Astrocyte (in vitro differentiated cells and primary cell): ENCODE measurements around the gene PBX3. TPM values are rescaled to one million over a fixed set of nuclear protein-coding genes. Genes with fewer than 3 reads are reported as not detected.

ENCODE experiments used
- DNase-seq: peaks from one replicate; pipeline ENCODE4 v3.0.0-alpha.2; 2010; ENCODE audit warnings: low read depth
- FAIRE-seq: peaks from 2 replicates; lab custom pipeline; 2011; peaks lifted over from hg19 to GRCh38; lab: Jason Lieb, UNC
- H2AFZ ChIP-seq: 2 replicates; pipeline ENCODE4 v1.6.0; 2012; ENCODE audit warnings: low read depth, low read length, inconsistent platforms
- H3K27ac ChIP-seq: 2 replicates; pipeline ENCODE4 v1.5.1; 2011; ENCODE audit warnings: low read depth, low read length, inconsistent platforms
- H3K27me3 ChIP-seq: 2 replicates; pipeline ENCODE4 v1.6.0; 2011; ENCODE audit warnings: low read length, inconsistent platforms; ENCODE audit not compliant: insufficient read depth
- H3K36me3 ChIP-seq: 2 replicates; pipeline ENCODE4 v1.5.1; 2011; ENCODE audit warnings: low read length, inconsistent platforms; ENCODE audit not compliant: insufficient read depth
- H3K4me1 ChIP-seq: 2 replicates; pipeline ENCODE4 v1.5.1; 2011; ENCODE audit warnings: low read length, inconsistent platforms; ENCODE audit not compliant: insufficient read depth
- H3K4me2 ChIP-seq: 2 replicates; pipeline ENCODE4 v1.6.0; 2012; ENCODE audit warnings: low read length, inconsistent platforms
- H3K4me3 ChIP-seq: 2 replicates; pipeline ENCODE4 v1.5.1; 2011; ENCODE audit warnings: low read depth, mild to moderate bottlenecking, low read length, inconsistent platforms; ENCODE audit not compliant: insufficient read depth
- H3K79me2 ChIP-seq: 2 replicates; pipeline ENCODE4 v1.6.0; 2012; ENCODE audit warnings: mild to moderate bottlenecking, low read length, inconsistent platforms; ENCODE audit not compliant: insufficient read depth
- H3K9ac ChIP-seq: 2 replicates; pipeline ENCODE4 v1.6.0; 2012; ENCODE audit warnings: mild to moderate bottlenecking, low read length, inconsistent platforms
- H3K9me3 ChIP-seq: 2 replicates; pipeline ENCODE4 v1.5.1; 2012; ENCODE audit warnings: low read depth, mild to moderate bottlenecking, low read length, inconsistent platforms; ENCODE audit not compliant: insufficient read depth
- H4K20me1 ChIP-seq: 2 replicates; pipeline ENCODE4 v1.6.0; 2012; ENCODE audit warnings: low read length, inconsistent platforms; ENCODE audit not compliant: insufficient read depth
- H3K27ac Mint-ChIP-seq: one replicate; pipeline ENCODE4 v1.8.0; 2021; ENCODE audit warnings: mild to moderate bottlenecking, mixed read lengths; ENCODE audit not compliant: unreplicated experiment
- H3K27me3 Mint-ChIP-seq: one replicate; pipeline ENCODE4 v1.8.0; 2021; ENCODE audit warnings: low read depth, mixed read lengths; ENCODE audit not compliant: unreplicated experiment
- H3K36me3 Mint-ChIP-seq: one replicate; pipeline ENCODE4 v1.8.0; 2021; ENCODE audit warnings: low read depth, mixed read lengths; ENCODE audit not compliant: unreplicated experiment
- H3K4me1 Mint-ChIP-seq: one replicate; pipeline ENCODE4 v1.8.0; 2021; ENCODE audit warnings: low read depth, mixed read lengths; ENCODE audit not compliant: unreplicated experiment
- H3K4me3 Mint-ChIP-seq: one replicate; pipeline ENCODE4 v1.8.0; 2021; ENCODE audit warnings: mild to moderate bottlenecking, moderate library complexity, mixed read lengths; ENCODE audit not compliant: unreplicated experiment
- H3K9me3 Mint-ChIP-seq: one replicate; pipeline ENCODE4 v1.8.0; 2021; ENCODE audit warnings: mild to moderate bottlenecking, mixed read lengths; ENCODE audit not compliant: unreplicated experiment
- CTCF ChIP-seq: IDR thresholded peaks from 2 replicates; pipeline ENCODE4 v1.5.1; 2011; ENCODE audit warnings: low read depth, mild to moderate bottlenecking, inconsistent platforms, low read length, moderate library complexity; ENCODE audit not compliant: insufficient read depth
- EZH2 ChIP-seq: IDR thresholded peaks from 2 replicates; pipeline ENCODE4 v1.6.1; 2012; ENCODE audit warnings: mild to moderate bottlenecking, low read length, inconsistent platforms; ENCODE audit not compliant: insufficient read depth
- total RNA-seq: library from RNA; stranded (reverse); gene quantifications from 2 replicates; pipeline ENCODE4 v1.2.1, GENCODE V29; 2021

The PBX3 gene
- total RNA-seq, 1 donor from 2014 or later, result 51.2 TPM

DNA sequence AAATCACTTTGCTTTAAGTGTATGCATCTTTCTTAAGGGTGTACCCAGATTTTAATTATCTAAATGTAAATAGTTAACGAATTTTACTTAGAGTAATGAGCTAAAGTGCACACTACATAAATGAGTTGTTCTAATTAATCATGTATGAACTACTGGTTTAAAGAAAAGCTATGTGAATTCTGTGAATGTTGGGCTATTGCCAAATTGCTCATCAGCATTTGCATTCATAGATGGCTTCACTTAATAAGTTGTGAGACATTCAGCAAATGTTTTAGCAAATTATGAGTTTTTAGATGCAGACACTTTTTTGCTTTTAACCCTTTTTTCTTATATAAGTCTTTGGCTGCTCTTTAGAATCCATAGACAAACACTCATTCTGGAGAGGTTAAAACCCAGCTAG is 175.7 kb downstream of the PBX3 start:
- H3K9ac ChIP-seq, result no peak overlapping the region
- no peak overlapping the region for H2AFZ ChIP-seq
- H3K4me1 Mint-ChIP-seq, result no peaks in the 10 kb centered on the region
- H3K4me1 ChIP-seq, result no peaks in the 10 kb centered on the region
- no peak overlapping the region for H3K27ac ChIP-seq
- no peak for FAIRE-seq
- H3K36me3 Mint-ChIP-seq, result no peaks in the 10 kb centered on the region
- H3K27me3 ChIP-seq, result no peaks in the 10 kb centered on the region
- H3K4me2 ChIP-seq, result no peak overlapping the region
- H3K27me3 Mint-ChIP-seq, result no peaks in the 10 kb centered on the region
- no peak for TF ChIP-seq EZH2
- no peak for TF ChIP-seq CTCF
- no peaks in the 10 kb centered on the region for H3K9me3 ChIP-seq
- peaks cover 3% of the 10 kb centered on the region for H3K36me3 ChIP-seq
- H3K9me3 Mint-ChIP-seq, result no peaks in the 10 kb centered on the region
- H3K4me3 ChIP-seq, result no peak overlapping the region
- H3K79me2 ChIP-seq, result peaks cover 2% of the 10 kb centered on the region
- DNase-seq, result peak; percentile 29
- no peaks in the 10 kb centered on the region for H4K20me1 ChIP-seq
- no peak overlapping the region for H3K27ac Mint-ChIP-seq
- no peak overlapping the region for H3K4me3 Mint-ChIP-seq

DNA sequence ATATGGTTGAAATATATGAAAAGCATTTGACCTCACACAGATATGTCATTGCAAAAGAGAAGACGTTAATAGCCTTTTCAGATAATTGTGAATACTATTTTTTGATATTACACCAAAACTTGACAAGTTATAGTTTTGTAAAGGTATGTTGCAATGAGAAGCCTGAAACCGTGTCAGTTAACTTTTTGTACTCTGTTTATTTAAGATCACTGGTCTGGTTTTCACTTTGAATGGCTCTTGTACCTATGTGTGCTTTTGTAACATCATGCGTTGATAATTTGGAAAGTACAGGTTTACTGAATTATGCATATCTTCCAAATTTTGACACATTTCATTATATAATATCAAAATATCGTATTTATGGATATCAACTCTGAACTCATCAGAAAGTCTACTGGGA is 177.2 kb downstream of the PBX3 start:
- FAIRE-seq (no peak), DNase-seq (no peak)
- TF ChIP-seq CTCF, result no peak
- no peak for TF ChIP-seq EZH2
- no peaks in the 10 kb centered on the region for H3K36me3 Mint-ChIP-seq
- no peaks in the 10 kb centered on the region for H3K27me3 Mint-ChIP-seq
- no peaks in the 10 kb centered on the region for H3K9me3 Mint-ChIP-seq
- no peak overlapping the region for H3K27ac Mint-ChIP-seq
- Histone ChIP-seq H3K4me3 (no peak overlapping the region), H3K9me3 (no peaks in the 10 kb centered on the region), H3K27ac (no peak overlapping the region), H3K27me3 (no peaks in the 10 kb centered on the region), H3K79me2 (peaks cover 2% of the 10 kb centered on the region), H3K4me1 (no peaks in the 10 kb centered on the region), H2AFZ (no peak overlapping the region), H3K9ac (no peak overlapping the region), H3K4me2 (no peak overlapping the region), H4K20me1 (no peaks in the 10 kb centered on the region), H3K36me3 (peaks cover 3% of the 10 kb centered on the region)
- H3K4me1 Mint-ChIP-seq, result no peaks in the 10 kb centered on the region
- H3K4me3 Mint-ChIP-seq, result no peak overlapping the region

GRCh38 chr9:125926936-125927335 is 179.8 kb downstream of the PBX3 start:
- H3K79me2 ChIP-seq, result no peaks in the 10 kb centered on the region
- Mint-ChIP-seq H3K27me3 (no peaks in the 10 kb centered on the region), H3K4me1 (peaks cover 14% of the 10 kb centered on the region), H3K27ac (no peak overlapping the region), H3K9me3 (no peaks in the 10 kb centered on the region), H3K36me3 (no peaks in the 10 kb centered on the region), H3K4me3 (no peak overlapping the region)
- no peak overlapping the region for H3K9ac ChIP-seq
- TF ChIP-seq EZH2 (no peak), CTCF (no peak)
- no peak overlapping the region for H2AFZ ChIP-seq
- H3K4me2 ChIP-seq, result no peak overlapping the region
- peaks cover 3% of the 10 kb centered on the region for H3K36me3 ChIP-seq
- H3K9me3 ChIP-seq, result no peaks in the 10 kb centered on the region
- H4K20me1 ChIP-seq, result no peaks in the 10 kb centered on the region
- H3K4me3 ChIP-seq, result no peak overlapping the region
- no peak overlapping the region for H3K27ac ChIP-seq
- DNase-seq (no peak), FAIRE-seq (no peak)
- no peaks in the 10 kb centered on the region for H3K27me3 ChIP-seq
- H3K4me1 ChIP-seq, result no peaks in the 10 kb centered on the region
